Skin of body (tissue), 2 donors: ENCODE measurements around the gene IRAK3. TPM values are rescaled to one million over a fixed set of nuclear protein-coding genes. Genes with fewer than 3 reads are reported as not detected.
"Not testable (repeated sequence)": the region's sequence is repeated elsewhere in the genome, so short reads cannot be mapped to it uniquely, and the experiment has no call there.

Experiments
- DNase-seq: peaks from one replicate; lab custom pipeline; 2025; lab: John Stamatoyannopoulos, UW
- total RNA-seq: library from RNA; depleted of rRNA; stranded (reverse); fragments of >200 nt; gene quantifications from one replicate; pipeline ENCODE4 v1.2.3, GENCODE V29; 2014

IRAK3 gene
- total RNA-seq, 1 donor from 2014 or later, result 14.6 TPM

DNA sequence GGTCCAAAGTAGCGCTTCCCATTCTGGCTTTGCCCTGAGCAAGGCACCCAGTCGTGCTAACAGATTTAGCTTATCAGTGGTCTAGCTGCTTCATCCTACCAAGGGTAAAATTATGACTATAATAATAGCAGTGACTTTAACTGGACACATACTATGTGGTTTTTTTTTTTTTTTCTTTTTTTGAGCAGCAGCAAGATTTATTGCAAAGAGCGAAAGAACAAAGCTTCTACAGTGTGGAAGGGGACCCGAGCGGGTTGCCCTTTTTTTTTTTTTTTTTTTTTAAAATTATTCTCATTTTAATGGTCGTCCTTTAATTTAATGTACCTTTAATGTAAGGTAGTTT, 113.8 kb downstream of the IRAK3 start:
- peak; percentile 56 for DNase-seq

DNA sequence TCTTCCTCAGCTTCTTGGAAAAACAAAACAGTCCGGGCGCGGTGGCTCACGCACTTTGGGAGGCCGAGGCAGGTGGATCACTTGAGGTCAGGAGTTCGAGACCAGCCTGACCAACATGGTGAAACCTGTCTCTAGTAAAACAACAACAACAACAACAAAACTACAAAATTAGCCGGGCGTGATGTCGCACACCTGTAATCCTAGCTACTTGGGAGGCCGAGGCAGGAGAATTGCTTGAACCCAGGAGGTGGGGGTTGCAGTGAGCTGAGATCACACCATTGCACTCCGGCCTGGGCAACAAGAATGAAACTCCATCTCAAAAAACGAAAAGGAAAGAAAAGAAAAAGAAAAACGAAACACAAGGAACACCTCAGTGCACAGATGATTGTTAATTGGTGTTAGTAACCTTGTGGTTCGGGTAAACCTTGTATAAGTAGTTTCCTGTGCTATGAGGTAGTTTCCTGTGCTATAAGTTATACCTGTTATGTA, 114.3 kb downstream of the IRAK3 start:
- not testable (repeated sequence) for DNase-seq

Other genes starting within 250 kb of the IRAK3 start
- gene LLPH, start 58.5 kb upstream of the IRAK3 start, total RNA-seq, result 4.0 TPM
- 47.2 TPM for gene TMBIM4, start 19.2 kb upstream of the IRAK3 start, total RNA-seq
- gene HELB, start 113.3 kb downstream of the IRAK3 start, total RNA-seq, result 6.4 TPM